WTC11 (cell line): ENCODE measurements around the gene FHIT. TPM values are rescaled to one million over a fixed set of nuclear protein-coding genes. Genes with fewer than 3 reads are reported as not detected.

Source experiments
- ATAC-seq: fragments of 200-7000 bp; cut with Tn5 transposase; 2 replicates; pipeline ENCODE4 v1.10.0; 2021; ENCODE audit warnings: mild to moderate bottlenecking, moderate library complexity
- CTCF ChIA-PET: fragments of 300-600 bp; sonication (Branson Sonifier 250); formaldehyde crosslinking; loops from one replicate; lab custom pipeline; 2021; ENCODE audit warnings: antibody characterized with exemption; lab: Charles Lee
- POLR2A ChIA-PET: fragments of 350-600 bp; sonication (Branson Sonifier 250); formaldehyde crosslinking; loops from one replicate; lab custom pipeline; 2021; ENCODE audit warnings: antibody characterized with exemption; lab: Charles Lee
- DNase-seq: peaks from one replicate; pipeline ENCODE4 v3.0.0; 2021; ENCODE audit warnings: low spot score
- H3K27ac Mint-ChIP-seq: 2 replicates; pipeline ENCODE4 v1.8.0; 2021; ENCODE audit warnings: mixed read lengths
- H3K27me3 Mint-ChIP-seq: 2 replicates; pipeline ENCODE4 v1.8.0; 2021; ENCODE audit warnings: low read depth, mild to moderate bottlenecking, moderate library complexity, mixed read lengths
- H3K36me3 Mint-ChIP-seq: 2 replicates; pipeline ENCODE4 v1.8.0; 2021; ENCODE audit warnings: mixed read lengths
- H3K4me1 Mint-ChIP-seq: 2 replicates; pipeline ENCODE4 v1.8.0; 2022; ENCODE audit warnings: mixed read lengths
- H3K4me3 Mint-ChIP-seq: 2 replicates; pipeline ENCODE4 v1.8.0; 2021; ENCODE audit warnings: mild to moderate bottlenecking, moderate library complexity, mixed read lengths
- H3K9me3 Mint-ChIP-seq: 2 replicates; pipeline ENCODE4 v1.8.0; 2021; ENCODE audit warnings: mixed read lengths
- ATF2 ChIP-seq: sonication (generic); formaldehyde crosslinking; IDR thresholded peaks from 2 replicates; pipeline ENCODE4 v1.8.1; 2022; ENCODE audit warnings: low read depth, missing genetic modification reagents, borderline replicate concordance
- ERG ChIP-seq: fragments of 250-450 bp; sonication (Bioruptor Pico); IDR thresholded peaks from 2 replicates; pipeline ENCODE4 v1.8.0; 2021; ENCODE audit warnings: mild to moderate bottlenecking
- FOXJ3 ChIP-seq: sonication (generic); formaldehyde crosslinking; IDR thresholded peaks from 2 replicates; pipeline ENCODE4 v1.9.0; 2021; ENCODE audit warnings: missing genetic modification reagents, mild to moderate bottlenecking, borderline replicate concordance
- FOXP4 ChIP-seq: sonication (generic); formaldehyde crosslinking; IDR thresholded peaks from 2 replicates; pipeline ENCODE4 v1.8.0; 2022; ENCODE audit warnings: mild to moderate bottlenecking, missing genetic modification reagents
- NR1H2 ChIP-seq: sonication (generic); formaldehyde crosslinking; IDR thresholded peaks from 2 replicates; pipeline ENCODE4 v1.9.0; 2021; ENCODE audit warnings: mild to moderate bottlenecking, moderate library complexity, missing genetic modification reagents
- NR2C2 ChIP-seq: sonication (generic); formaldehyde crosslinking; IDR thresholded peaks from 2 replicates; pipeline ENCODE4 v1.8.0; 2022; ENCODE audit warnings: mild to moderate bottlenecking, missing genetic modification reagents
- PRRX2 ChIP-seq: fragments of 250-450 bp; sonication (Bioruptor Pico); IDR thresholded peaks from 2 replicates; pipeline ENCODE4 v1.8.0; 2021; ENCODE audit warnings: mild to moderate bottlenecking
- RELA ChIP-seq: sonication (generic); formaldehyde crosslinking; IDR thresholded peaks from 2 replicates; pipeline ENCODE4 v1.8.1; 2022; ENCODE audit warnings: missing genetic modification reagents, mild to moderate bottlenecking, borderline replicate concordance
- SP1 ChIP-seq: sonication (generic); formaldehyde crosslinking; conservative IDR thresholded peaks from 2 replicates; pipeline ENCODE4 v1.8.1; 2022; ENCODE audit warnings: missing genetic modification reagents
- TEAD1 ChIP-seq: sonication (generic); formaldehyde crosslinking; IDR thresholded peaks from 2 replicates; pipeline ENCODE4 v1.8.0; 2022; ENCODE audit warnings: mild to moderate bottlenecking, missing genetic modification reagents
- TP53 ChIP-seq: sonication (generic); formaldehyde crosslinking; IDR thresholded peaks from 2 replicates; pipeline ENCODE4 v1.8.1; 2023; ENCODE audit warnings: mild to moderate bottlenecking, missing genetic modification reagents
- USF1 ChIP-seq: sonication (generic); formaldehyde crosslinking; IDR thresholded peaks from 2 replicates; pipeline ENCODE4 v1.8.0; 2022; ENCODE audit warnings: mild to moderate bottlenecking, missing genetic modification reagents
- ZBTB21 ChIP-seq: sonication (generic); formaldehyde crosslinking; IDR thresholded peaks from 2 replicates; pipeline ENCODE4 v1.8.1; 2023; ENCODE audit warnings: mild to moderate bottlenecking, missing genetic modification reagents, borderline replicate concordance
- ZNF281 ChIP-seq: sonication (generic); formaldehyde crosslinking; IDR thresholded peaks from 2 replicates; pipeline ENCODE4 v1.8.0; 2023; ENCODE audit warnings: mild to moderate bottlenecking, missing genetic modification reagents
- ZNF416 ChIP-seq: fragments of 250-450 bp; sonication (Bioruptor Pico); IDR thresholded peaks from 2 replicates; pipeline ENCODE4 v1.9.0; 2021; ENCODE audit warnings: mild to moderate bottlenecking, inconsistent platforms
- ZNF425 ChIP-seq: fragments of 250-450 bp; sonication (Bioruptor Pico); conservative IDR thresholded peaks from 2 replicates; pipeline ENCODE4 v1.9.0; 2021; ENCODE audit warnings: mild to moderate bottlenecking
- total RNA-seq: library from RNA; stranded (reverse); gene quantifications from 3 replicates; pipeline ENCODE4 v1.2.3, GENCODE V29; 2021

Gene FHIT
- total RNA-seq, 1 experiment from 2014 or later: 2.6 TPM

- H3K27ac Mint-ChIP-seq: no peak overlapping the region
- H3K4me1 Mint-ChIP-seq: peaks cover 31% of the 10 kb centered on the region
- no peak for TF ChIP-seq ERG (CRISPR knock-in tag)
- no peak for ATAC-seq
- ChIA-PET CTCF (no interaction called here), POLR2A (no interaction called here)
- H3K9me3 Mint-ChIP-seq: no peaks in the 10 kb centered on the region
- no peak overlapping the region for H3K4me3 Mint-ChIP-seq
- no peaks in the 10 kb centered on the region for H3K27me3 Mint-ChIP-seq
- DNase-seq: no peak
- no peaks in the 10 kb centered on the region for H3K36me3 Mint-ChIP-seq
Measured at GRCh38 chr3:60313231-60313798, 937.9 kb downstream of the FHIT start.

GRCh38 chr3:60309539-60310268 is 941.5 kb downstream of the FHIT start:
- no peak for TF ChIP-seq SP1 (CRISPR knock-in tag)
- no peak for TF ChIP-seq FOXJ3 (CRISPR knock-in tag)
- no peak for TF ChIP-seq RELA
- no peak for TF ChIP-seq NR2C2 (CRISPR knock-in tag)
- TF ChIP-seq USF1 (CRISPR knock-in tag): no peak
- no peak for TF ChIP-seq TP53 (CRISPR knock-in tag)
- no peak for TF ChIP-seq FOXP4 (CRISPR knock-in tag)
- no peak for TF ChIP-seq ERG (CRISPR knock-in tag)
- no peak for TF ChIP-seq TEAD1 (CRISPR knock-in tag)
- no peak for TF ChIP-seq ZBTB21 (CRISPR knock-in tag)
- TF ChIP-seq ZNF425 (CRISPR knock-in tag): no peak
- no peak for TF ChIP-seq ATF2 (CRISPR knock-in tag)
- no peak for TF ChIP-seq ZNF416 (CRISPR knock-in tag)
- no peak for TF ChIP-seq ZNF281 (CRISPR knock-in tag)
- no peak for TF ChIP-seq NR1H2 (CRISPR knock-in tag)
- no peak for TF ChIP-seq PRRX2
- TF ChIP-seq, all 79 proteins: peak for 0
- H3K9me3 Mint-ChIP-seq: no peaks in the 10 kb centered on the region
- ATAC-seq: no peak
- ChIA-PET CTCF (no interaction called here), POLR2A (no interaction called here)
- no peak for DNase-seq
- H3K4me3 Mint-ChIP-seq: no peak overlapping the region
- H3K36me3 Mint-ChIP-seq: no peaks in the 10 kb centered on the region
- no peak overlapping the region for H3K27ac Mint-ChIP-seq
- H3K27me3 Mint-ChIP-seq: no peaks in the 10 kb centered on the region
- H3K4me1 Mint-ChIP-seq: peaks cover 22% of the 10 kb centered on the region
